Brain microvascular endothelial cell (primary cell): ENCODE results near the gene ERCC1.

Source experiments
- DNase-seq: peaks from one replicate; pipeline ENCODE4 v3.0.0-alpha.2; 2020
- H3K27ac ChIP-seq: fragments of 250-450 bp; sonication (Bioruptor Pico); 2 replicates; pipeline ENCODE4 v1.5.1; 2020; ENCODE audit warnings: mild to moderate bottlenecking, moderate library complexity
- H3K27me3 ChIP-seq: fragments of 250-450 bp; sonication (Bioruptor Pico); replicated peaks from 2 replicates; pipeline ENCODE4 v1.5.1; 2020; ENCODE audit warnings: mild to moderate bottlenecking
- H3K36me3 ChIP-seq: fragments of 250-450 bp; sonication (Bioruptor Pico); replicated peaks from 2 replicates; pipeline ENCODE4 v1.5.1; 2020; ENCODE audit warnings: mild to moderate bottlenecking
- H3K4me3 ChIP-seq: 2 replicates; pipeline ENCODE4 v1.5.1; 2011; ENCODE audit warnings: low read depth, mild to moderate bottlenecking, control low read depth, low read length, moderate library complexity
- in situ Hi-C: cut with HindIII; loops from 2 replicates; pipeline ENCODE4 v1.10.0; 2017; ENCODE audit warnings: low sequenced_read_pairs, low pct_ligation_motif_present
- TF ChIP-seq, protein P1 (sequence below): IDR thresholded peaks from 2 replicates; pipeline ENCODE4 v1.5.1; 2011; ENCODE audit warnings: low read depth, mild to moderate bottlenecking, moderate library complexity, low read length, control low read depth, inconsistent platforms; ENCODE audit errors: missing control alignments

ERCC1 gene

DNA sequence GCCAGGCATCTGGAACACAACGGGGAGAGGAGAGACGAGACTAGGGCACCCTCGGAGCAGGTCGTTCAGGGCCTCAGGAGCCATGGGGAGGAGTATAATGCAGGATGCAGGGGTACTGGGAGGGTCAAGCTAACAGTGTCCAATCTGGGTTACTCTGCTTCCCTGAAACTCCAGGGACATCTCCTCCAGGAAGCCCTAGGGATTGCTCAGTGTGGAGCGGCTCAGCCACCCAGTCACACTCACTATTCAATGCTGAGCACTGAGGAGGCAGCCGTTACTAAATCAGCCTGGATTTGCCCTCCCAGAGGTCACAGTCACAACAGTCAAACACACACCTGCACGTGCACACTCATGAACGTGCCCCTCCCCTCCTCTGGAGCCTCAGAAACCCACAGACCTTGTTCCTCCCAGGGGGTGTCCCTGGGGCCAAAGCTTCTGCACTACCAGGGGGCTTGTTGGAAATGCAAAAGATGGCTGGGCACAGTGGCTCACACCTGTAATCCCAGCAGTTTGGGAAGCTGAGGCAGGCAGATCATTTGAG, 37.2 kb upstream of the ERCC1 start:
- no peak for DNase-seq
- Histone ChIP-seq H3K36me3 (no peaks in the 10 kb centered on the region), H3K4me3 (no peak overlapping the region), H3K27me3 (no peaks in the 10 kb centered on the region), H3K27ac (no peak overlapping the region)
- TF ChIP-seq, protein P1, sequence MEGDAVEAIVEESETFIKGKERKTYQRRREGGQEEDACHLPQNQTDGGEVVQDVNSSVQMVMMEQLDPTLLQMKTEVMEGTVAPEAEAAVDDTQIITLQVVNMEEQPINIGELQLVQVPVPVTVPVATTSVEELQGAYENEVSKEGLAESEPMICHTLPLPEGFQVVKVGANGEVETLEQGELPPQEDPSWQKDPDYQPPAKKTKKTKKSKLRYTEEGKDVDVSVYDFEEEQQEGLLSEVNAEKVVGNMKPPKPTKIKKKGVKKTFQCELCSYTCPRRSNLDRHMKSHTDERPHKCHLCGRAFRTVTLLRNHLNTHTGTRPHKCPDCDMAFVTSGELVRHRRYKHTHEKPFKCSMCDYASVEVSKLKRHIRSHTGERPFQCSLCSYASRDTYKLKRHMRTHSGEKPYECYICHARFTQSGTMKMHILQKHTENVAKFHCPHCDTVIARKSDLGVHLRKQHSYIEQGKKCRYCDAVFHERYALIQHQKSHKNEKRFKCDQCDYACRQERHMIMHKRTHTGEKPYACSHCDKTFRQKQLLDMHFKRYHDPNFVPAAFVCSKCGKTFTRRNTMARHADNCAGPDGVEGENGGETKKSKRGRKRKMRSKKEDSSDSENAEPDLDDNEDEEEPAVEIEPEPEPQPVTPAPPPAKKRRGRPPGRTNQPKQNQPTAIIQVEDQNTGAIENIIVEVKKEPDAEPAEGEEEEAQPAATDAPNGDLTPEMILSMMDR: no peak
- in situ Hi-C loops: no loop called here

DNA sequence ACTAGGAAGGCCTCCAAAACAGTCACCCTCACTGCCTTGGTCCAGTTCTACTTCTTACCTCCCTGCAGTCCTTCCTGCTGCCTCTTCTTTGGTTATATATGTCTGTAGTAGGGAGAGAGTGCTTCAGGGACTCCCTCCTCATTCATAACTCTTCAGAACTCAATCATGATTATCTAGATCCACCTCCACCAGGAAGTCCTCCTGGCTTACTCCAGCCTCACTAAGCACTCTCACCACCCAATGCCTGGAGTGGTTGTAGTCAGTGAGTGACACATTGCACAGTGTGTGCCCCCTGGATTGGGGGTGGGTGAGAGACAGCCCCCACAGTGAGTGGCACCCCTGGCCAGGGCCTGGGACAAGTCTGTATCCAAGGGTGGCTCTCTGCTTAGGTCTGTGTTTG, 34.1 kb upstream of the ERCC1 start:
- Histone ChIP-seq H3K27me3 (no peaks in the 10 kb centered on the region), H3K27ac (no peak overlapping the region), H3K36me3 (no peaks in the 10 kb centered on the region), H3K4me3 (no peak overlapping the region)
- in situ Hi-C loops: no loop called here
- TF ChIP-seq, protein P1: no peak
- no peak for DNase-seq

DNA sequence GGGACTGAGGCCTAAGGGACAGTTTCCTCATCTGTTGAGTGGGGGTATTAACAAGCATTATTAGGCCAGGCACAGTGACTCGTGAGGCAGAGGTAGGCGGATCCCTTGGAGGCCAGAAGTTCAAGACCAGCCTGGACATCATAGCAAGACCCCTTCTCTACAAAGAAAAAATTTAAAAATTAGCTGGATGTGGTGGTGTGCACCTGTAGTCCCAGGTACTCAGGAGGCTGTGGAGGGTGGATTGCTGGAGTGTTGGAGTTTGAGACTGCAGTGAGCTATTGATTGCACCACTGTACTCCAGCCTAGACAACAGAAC, 32.7 kb upstream of the ERCC1 start:
- no peak for DNase-seq

DNA sequence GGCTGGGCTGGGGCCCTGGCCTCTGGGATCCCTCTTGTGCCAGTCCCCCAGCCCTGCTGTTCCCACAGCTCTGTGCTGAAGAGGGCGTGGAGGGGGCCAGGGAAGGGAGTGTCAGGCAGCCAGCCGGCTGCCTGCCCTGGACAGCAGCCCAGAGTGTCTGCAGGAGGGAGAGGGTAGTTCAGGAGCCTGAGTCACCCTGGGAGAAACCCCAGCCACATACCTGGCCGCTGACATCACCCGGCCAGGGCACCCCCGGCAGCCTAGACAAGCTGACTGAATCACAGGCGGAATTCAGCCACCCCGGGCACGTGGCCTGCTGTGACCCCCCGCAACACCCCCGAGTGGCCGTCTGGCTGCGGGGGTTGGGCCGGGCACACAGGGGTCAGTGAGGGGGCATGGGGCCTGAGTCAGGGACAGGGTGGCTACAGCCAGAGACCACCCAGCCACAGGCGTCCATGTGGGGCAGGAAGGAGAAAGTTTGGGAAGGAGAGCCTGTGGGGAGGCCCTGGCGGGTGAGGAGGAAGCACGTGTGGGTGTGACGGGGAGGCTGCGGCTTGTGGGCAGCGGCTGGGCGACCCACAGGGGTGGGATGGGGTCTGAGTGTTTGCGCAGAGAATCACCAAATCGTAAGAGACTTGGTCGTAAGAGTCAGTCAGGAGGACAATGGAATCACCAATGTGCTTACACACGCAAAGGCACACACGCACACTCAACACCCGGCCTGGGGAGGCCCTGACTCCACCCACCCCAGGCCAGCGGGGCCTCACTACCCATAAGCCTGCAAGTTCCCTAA, 32.2 kb upstream of the ERCC1 start:
- DNase-seq: peak; percentile 99
- Histone ChIP-seq H3K27me3 (no peaks in the 10 kb centered on the region), H3K27ac (peak overlapping the region; percentile 99), H3K36me3 (no peaks in the 10 kb centered on the region), H3K4me3 (no peak overlapping the region)
- TF ChIP-seq, protein P1: peak; percentile 2
- in situ Hi-C loops: no loop called here

More for the DNA sequence above, 32.7 kb upstream of the ERCC1 start:
- TF ChIP-seq, protein P1: no peak
- Histone ChIP-seq H3K27ac (peak overlapping the region; percentile 99), H3K4me3 (no peak overlapping the region), H3K36me3 (no peaks in the 10 kb centered on the region), H3K27me3 (no peaks in the 10 kb centered on the region)
- in situ Hi-C loops: no loop called here

DNA sequence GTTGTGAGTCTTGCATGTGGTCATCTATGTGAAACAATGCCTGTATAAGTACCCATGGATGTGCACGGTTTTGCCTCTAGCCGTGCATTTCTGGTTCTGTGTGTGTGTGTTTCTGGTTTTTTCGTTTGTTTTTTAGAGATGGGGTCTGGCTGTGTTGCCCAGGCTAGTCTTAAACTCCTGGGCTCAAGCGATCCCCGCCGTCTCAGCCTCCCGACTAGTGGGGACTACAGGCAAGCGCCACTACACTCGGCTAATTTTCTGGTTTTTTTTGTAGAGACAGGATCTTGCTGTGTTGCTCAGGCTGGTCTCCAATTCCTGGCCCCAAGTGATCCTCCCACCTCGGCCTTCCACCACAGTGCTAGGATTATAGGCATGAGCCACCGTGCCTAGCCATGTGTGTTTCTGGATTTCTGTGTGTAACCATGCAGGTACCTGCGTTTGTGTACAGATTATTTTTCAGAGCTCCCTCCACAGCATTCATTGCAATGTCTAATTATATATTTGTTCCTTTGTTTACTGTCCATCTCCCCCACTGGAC, 28.2 kb upstream of the ERCC1 start:
- no peak for DNase-seq
- H3K27ac ChIP-seq: peak overlapping the region; percentile 96
- TF ChIP-seq, protein P1: no peak
- H3K4me3 ChIP-seq: peak overlapping the region; percentile 75
- H3K36me3 ChIP-seq: no peaks in the 10 kb centered on the region
- in situ Hi-C loops: no loop called here
- no peaks in the 10 kb centered on the region for H3K27me3 ChIP-seq
